Raji (cell line): Measurements from ENCODE around the gene PSMD14.

Experiments
- POLR2A ChIP-seq: IDR thresholded peaks from 2 replicates; pipeline ENCODE4 v1.6.1; 2011; ENCODE audit warnings: low read depth, low read length, control low read depth; ENCODE audit not compliant: insufficient read depth

Gene PSMD14

DNA sequence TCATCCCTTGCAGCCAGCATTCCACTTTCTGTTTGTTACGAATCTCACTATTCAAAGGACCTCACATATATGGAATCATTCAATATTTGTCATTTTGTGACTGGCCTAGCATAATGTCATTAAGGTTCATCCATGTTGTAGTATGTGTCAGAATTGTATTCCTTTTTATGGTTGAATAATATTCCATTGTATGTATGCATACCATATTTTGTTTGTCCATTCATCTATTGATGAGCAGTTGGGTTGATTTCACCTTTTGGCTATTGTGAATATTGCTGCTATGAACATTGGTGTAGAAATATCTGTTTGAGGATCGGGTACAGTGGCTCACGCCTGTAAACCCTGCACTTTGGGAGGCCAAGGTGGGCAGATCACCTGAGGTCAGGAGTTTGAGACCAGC, 35.0 kb downstream of the PSMD14 start:
- TF ChIP-seq POLR2A, result no peak

DNA sequence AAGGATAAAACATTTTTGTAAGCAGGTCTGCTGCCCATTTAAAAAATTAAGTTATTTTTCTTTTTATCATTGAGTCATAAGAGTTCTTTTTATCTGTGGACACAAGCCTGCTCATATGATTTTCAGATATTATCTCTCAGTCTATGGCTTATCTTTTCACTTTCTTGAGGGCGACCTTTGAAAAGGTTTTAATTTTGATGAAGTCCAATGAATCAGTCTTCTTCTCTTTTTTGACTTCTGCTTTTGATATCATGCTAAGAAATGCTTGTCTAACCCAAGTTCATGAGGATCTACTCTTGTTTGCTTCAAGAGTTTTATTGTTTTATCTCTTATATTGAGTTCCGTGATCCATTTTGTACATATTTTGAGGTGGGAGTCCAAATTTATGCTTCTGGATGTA, 36.5 kb downstream of the PSMD14 start:
- no peak for TF ChIP-seq POLR2A

DNA sequence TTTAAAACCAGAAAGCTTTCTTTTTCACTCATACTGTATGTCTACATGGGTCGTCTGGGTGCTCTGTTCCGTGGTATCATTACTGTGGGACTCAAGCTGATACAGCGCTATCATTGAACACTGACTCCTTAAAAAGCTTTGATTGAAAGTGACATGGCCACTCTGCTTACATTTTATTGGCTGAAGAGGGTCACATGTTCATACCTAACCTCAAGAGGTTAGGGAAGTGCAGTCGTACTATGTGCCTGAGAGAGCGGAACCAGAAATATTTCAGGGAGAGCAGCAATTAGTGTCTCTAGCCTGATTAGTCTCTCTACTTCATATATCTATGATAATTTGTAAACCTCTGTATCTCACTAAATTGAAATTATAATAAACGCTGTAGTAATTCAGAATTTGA, 43.5 kb downstream of the PSMD14 start:
- TF ChIP-seq POLR2A, result no peak

DNA sequence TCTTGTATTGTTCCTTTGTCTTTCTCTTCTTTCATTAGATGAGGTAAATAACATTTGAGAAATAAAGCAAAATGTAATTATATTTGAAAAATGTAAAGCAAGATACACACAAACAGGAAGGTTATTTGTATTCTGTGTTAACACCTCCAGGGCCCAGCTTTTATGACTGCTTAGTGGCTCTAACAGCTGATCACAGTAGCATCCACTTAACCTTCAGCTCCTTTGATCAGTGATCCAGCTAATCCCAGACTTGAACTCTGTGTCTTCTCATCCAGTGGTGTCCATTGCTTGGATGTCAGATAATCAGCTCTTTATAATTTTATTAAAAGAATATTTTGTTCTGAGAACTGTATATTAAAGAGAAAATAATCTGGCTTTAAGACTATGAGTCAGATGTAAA, 44.5 kb downstream of the PSMD14 start:
- TF ChIP-seq POLR2A, result no peak

DNA sequence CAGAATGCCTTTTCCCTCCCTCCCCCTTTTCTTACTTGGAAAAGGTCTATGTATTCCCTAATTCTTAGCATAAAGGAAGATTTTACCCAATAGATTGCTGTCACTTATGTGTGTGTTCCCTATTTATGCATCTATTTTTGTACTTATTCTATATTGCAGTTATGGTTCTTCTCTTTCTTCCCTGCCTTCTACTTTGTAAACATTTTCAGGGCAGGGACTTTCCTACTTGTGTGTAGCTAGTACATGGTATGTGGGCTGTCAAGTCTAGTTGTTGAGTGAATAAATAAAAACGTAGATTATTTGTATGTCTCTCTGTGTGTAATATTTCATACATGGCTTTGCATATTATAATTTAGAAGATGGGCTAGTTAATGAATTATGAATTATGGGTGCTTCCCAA, 45.3 kb downstream of the PSMD14 start:
- TF ChIP-seq POLR2A, result no peak

DNA sequence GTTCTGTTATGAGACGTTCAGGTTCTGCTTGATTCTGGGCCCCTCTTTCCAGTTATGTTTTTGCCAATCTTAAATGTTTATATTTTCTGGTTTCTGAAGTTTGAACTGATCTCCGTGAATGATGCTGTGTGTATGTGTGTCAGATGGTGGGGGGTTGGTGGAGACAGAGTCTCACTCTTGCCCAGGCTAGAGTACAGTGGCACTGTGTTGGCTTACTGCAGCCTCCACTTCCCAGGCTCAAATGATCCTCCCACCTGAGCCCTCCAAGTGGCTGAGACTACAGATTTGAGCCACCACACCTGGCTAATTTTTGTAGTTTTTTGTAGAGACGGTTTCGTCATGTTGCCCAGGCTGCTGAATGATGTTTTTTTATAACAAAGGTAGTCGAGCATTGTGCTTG, 45.9 kb downstream of the PSMD14 start:
- TF ChIP-seq POLR2A, result no peak

DNA sequence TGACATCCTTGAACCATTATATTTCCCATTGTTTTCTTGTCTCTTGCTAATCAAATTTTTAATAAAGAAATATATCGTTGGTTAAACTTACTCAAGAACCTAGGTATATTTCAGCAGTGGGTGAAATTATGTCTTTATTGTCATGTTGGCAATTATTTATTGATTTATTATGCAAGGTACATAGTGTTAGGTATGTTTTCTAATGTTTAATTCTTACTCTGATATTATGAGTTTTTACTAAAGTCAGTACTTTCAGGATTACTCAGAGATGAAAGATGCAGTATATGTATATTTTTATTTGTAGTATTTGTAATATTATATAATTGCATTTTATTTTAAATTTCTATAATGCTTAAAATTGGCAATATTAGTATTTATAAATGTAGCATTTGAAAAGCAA, 46.9 kb downstream of the PSMD14 start:
- no peak for TF ChIP-seq POLR2A

DNA sequence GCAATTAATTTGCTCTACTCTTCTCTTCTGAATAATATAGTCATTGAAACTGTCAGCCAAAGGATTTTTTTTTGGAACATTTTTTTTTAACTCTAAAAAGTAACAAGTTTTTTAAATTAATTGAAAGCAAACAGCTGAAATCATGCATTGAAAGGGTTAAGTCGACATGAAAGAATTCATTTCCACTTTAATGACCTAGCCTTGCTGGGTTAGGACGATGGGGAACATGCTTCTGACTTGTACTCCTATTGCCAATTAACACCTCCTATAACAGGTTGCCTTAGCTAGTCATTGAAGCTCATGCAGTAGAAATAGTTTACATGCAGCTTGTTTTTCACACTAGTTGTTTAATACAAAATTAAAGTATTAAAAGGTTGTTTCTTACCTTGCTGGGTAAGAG, 47.8 kb downstream of the PSMD14 start:
- no peak for TF ChIP-seq POLR2A

DNA sequence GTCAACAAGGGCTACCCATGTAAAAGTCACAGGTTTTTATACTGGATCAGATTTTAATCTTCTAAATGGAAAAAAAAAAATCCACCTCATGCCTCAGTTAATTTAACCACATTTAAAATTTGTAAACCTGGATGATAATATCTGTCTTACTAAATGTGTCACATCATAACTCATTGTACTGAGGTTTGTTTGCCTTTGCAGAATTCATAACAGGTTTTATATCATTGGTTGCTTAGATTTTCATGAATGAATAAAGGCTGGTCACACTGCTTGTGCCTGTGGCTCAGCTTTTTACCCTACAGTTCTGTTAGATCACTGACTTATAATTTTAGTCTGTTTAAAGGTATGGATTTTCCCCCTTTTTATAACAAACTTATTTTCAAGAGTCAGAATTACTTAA, 48.9 kb downstream of the PSMD14 start:
- TF ChIP-seq POLR2A, result no peak

DNA sequence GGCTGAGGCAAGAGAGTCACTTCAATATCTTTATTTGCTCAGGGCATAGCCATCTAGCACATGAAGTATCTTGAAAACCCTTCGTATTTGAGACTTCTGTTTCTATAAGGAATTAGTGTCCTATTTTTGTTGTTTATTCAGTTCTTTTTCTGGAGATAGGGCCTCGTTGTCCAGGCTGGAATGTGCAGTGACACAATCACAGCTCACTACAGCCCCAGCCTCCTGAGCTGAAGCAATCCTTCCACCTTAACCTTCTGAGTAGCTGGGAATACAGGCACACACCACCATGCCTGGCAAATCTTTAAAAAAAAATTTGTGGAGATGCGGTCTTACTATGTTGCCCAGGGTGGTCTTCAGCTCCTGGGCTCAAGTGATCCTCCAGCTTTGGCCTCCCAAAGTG, 50.6 kb downstream of the PSMD14 start:
- no peak for TF ChIP-seq POLR2A

DNA sequence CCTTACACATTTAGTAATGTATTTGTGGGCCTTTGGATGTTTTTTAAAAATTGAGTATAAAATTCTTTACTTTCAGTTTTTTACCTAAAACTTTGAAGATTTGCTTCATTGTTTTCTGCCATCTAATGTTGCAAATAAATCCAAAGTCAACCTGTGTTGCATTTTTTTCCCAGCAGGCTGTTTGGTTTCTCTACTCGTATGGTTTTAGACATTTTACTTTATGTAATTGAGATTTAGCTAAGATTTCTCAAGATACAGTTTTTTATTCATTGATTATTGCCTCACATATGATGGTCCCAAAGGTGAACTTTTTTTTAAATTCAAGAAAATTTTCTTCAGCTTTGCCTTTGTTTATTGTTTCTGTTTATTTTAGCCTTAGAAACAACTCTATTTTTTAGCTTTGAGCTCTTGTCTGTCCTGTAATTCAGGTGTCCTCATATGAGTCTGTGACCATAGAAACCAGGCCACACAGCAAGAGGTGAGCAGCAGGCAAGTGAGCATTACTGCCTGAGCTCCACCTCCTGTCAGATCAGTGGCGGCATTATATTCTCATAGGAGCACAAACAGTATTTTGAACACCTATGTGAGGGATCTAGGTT, 54.4 kb downstream of the PSMD14 start:
- no peak for TF ChIP-seq POLR2A

DNA sequence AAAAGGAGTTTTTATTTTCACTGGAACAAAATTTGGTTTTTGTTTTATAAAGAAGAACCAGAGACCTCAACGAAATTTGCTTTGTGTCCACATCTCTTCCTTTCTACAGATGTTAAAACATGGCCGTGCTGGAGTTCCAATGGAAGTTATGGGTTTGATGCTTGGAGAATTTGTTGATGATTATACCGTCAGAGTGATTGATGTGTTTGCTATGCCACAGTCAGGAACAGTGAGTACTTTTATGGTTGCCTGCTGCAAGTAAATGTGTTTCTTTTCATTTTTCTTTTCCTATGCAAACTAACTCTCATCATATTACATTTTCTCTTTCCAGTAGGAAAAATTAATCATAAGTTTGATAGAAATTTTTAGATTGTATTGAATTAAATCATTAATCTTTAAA, 59.5 kb downstream of the PSMD14 start:
- no peak for TF ChIP-seq POLR2A

DNA sequence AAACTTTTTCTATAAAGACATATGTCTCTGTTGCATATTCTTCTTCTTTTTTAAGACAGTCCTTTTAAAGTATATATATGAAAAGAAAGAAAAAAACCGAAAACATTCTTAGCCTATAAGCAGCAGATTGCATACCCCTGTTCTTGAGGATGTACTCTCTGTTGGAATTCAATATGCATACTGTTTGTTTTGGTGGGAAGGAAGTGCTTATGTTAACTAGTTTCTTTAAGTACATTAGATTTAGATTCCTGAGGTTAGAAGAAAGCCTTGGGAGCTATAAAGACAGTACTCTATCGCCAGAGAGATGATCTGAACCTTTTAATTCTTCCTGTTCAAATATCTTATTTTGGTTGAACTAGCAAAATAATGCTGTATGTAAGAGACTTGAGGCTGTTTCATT, 61.1 kb downstream of the PSMD14 start:
- TF ChIP-seq POLR2A, result no peak

DNA sequence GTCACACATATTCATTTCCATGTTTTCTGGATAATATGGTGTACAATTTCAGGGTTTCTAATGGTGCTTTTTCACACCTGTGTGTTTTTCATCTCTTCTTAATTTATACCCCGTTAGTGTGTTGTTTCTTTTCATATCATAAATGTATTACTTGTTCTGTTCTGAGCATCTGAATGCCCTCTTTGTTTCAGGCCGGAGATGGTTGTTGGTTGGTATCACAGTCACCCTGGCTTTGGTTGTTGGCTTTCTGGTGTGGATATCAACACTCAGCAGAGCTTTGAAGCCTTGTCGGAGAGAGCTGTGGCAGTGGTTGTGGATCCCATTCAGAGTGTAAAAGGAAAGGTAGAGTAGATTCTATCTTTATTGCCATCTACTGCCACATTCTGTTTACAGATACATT, 62.8 kb downstream of the PSMD14 start:
- no peak for TF ChIP-seq POLR2A

DNA sequence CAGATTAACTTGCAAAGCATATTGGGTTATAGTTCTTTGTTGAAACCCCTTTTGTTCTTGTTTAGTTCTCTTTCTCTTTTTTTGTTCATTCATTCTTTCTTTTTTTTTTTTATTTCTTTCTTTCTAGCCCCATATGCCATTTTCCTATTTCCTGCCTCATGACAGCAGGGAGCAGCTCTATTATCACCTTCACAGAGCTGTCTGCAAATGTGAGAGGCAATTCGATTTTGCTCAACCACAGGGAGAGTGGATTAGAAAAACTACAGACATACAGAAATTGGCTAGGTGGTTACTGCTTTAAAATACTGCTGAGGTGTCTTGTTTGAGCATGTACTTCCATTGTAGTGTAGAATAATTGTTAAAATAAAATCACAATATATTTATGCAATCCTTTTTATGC, 63.6 kb downstream of the PSMD14 start:
- no peak for TF ChIP-seq POLR2A

DNA sequence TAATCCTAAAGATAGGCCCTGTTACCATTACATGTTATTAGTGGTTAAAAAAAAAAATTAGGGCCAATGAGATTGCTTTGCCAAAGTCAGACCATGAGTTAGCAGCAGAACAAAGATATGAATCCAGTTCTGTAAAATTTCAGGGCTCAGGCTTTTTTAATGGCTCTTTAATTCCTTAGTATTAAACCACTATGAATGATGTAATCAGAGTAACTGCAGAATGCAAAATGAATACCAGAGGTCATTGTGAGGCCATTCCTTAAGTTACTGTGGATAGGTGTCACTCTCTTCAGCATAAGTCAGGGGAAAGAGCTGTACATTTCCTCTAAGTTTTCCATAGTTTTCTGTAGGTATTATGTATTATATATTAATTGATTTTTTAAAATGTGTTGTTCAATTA, 65.7 kb downstream of the PSMD14 start:
- TF ChIP-seq POLR2A, result no peak

DNA sequence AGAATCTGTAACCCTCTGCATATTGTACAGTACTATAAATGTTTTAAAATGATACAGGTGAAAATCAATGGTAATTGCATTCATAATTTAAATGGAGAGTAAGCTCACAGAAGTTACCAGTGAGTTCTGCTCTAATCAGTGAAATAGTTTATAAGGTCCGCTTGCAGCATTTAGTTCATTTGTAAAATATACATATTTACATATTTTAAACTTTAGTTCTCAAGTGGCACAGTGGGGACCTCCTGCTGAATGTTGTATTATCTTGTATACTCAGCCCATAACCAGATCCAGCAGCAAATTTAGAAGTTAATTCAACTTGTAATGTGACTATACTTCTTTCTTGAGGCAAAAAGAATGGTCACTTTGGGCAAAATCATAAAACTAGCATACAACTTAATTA, 66.2 kb downstream of the PSMD14 start:
- TF ChIP-seq POLR2A, result no peak

DNA sequence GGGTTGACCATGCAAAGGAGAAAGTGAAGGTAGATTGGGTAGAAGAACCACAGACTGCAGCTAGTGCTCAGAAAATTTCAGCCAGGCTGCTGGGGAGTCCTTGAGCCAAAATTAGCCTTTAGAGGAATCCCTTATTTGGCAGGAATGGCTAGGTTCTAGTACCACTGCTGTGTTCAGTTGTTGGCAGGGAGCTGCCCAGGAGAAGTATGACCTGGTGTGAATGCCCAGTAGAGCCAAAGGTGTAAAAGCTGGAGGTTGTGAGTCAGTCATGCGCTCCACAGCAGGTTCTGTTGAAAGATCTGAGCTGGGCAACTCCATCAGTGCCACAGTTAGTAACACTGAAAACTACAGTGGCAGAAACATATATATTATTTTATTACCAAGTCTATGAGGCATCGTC, 71.5 kb downstream of the PSMD14 start:
- no peak for TF ChIP-seq POLR2A

DNA sequence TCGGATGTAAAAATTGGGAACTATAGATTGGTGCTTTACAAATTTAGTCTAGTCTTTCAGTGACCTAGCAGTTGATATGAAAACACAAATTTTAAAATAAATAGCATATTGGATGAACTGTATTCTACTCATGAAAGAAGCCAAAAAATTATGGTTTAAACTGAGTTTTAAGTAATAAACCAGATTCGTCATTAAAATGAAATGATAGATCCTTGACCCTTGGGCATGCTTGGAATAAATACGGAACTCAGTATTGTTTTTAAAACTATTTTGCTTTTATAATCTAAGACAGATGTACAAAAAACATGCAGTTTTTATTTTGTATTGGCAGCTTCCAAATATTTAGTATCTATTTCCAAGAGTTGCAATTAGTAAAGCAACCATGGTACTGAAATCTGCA, 73.3 kb downstream of the PSMD14 start:
- TF ChIP-seq POLR2A, result no peak

DNA sequence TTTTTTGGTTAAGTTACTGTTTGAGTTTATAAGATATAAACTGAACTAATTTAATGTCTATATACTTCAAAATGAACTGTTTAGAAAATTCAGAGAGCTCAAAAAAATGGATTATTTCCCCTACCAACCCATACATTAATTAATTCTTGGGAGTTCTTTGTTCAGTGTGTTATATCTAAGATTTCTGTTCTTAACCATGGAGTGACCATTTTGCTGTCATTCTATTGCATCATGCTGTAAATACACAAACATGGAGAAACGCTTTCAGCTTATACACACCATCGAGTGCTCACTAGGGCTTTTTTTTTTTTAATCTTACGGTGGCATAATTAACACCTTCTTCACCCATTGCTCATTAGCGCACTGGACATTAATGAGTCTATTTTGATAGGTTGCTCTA, 74.5 kb downstream of the PSMD14 start:
- no peak for TF ChIP-seq POLR2A
